NCI-H82 treated with DMSO at 0.1 percent for 48 hours (cell line): ENCODE data around the gene COL13A1.

Source experiments
- DNase-seq: peaks from one replicate; lab custom pipeline; 2025; ENCODE audit not compliant: unreplicated experiment; lab: John Stamatoyannopoulos, UW

The COL13A1 gene

GRCh38 chr10:69818676-69819239 lies 17.1 kb downstream of the COL13A1 start:
- DNase-seq: no peak

- DNase-seq: no peak
These were observed 18.2 kb downstream of the COL13A1 start for GRCh38 chr10:69819716-69820506.

- no peak for DNase-seq
These were observed 19.1 kb downstream of the COL13A1 start for GRCh38 chr10:69820817-69821216.

- no peak for DNase-seq
These were observed 23.9 kb downstream of the COL13A1 start for GRCh38 chr10:69825604-69826003.

- DNase-seq: no peak
These were observed 24.4 kb downstream of the COL13A1 start for GRCh38 chr10:69826094-69826493.

- no peak for DNase-seq
These were observed 25.3 kb downstream of the COL13A1 start for GRCh38 chr10:69826789-69827554.

GRCh38 chr10:69828144-69828870 lies 26.6 kb downstream of the COL13A1 start:
- DNase-seq: no peak

GRCh38 chr10:69829775-69830174 lies 28.1 kb downstream of the COL13A1 start:
- no peak for DNase-seq

- DNase-seq: no peak
These were observed 29.6 kb downstream of the COL13A1 start for GRCh38 chr10:69831231-69831855.

- no peak for DNase-seq
These were observed 33.5 kb downstream of the COL13A1 start for GRCh38 chr10:69835233-69835632.

- no peak for DNase-seq
These were observed 34.4 kb downstream of the COL13A1 start for GRCh38 chr10:69835875-69836730.

- no peak for DNase-seq
These were observed 35.0 kb downstream of the COL13A1 start for GRCh38 chr10:69836731-69837030.

- DNase-seq: no peak
These were observed 35.6 kb downstream of the COL13A1 start for GRCh38 chr10:69837261-69837660.

GRCh38 chr10:69838418-69838817 lies 36.7 kb downstream of the COL13A1 start:
- DNase-seq: no peak

GRCh38 chr10:69838853-69839252 lies 37.1 kb downstream of the COL13A1 start:
- DNase-seq: no peak

- no peak for DNase-seq
These were observed 38.1 kb downstream of the COL13A1 start for GRCh38 chr10:69839696-69840345.

GRCh38 chr10:69840773-69841172 lies 39.1 kb downstream of the COL13A1 start:
- DNase-seq: no peak

GRCh38 chr10:69842020-69842419 lies 40.3 kb downstream of the COL13A1 start:
- no peak for DNase-seq

GRCh38 chr10:69842882-69843281 lies 41.2 kb downstream of the COL13A1 start:
- no peak for DNase-seq

- no peak for DNase-seq
These were observed 42.2 kb downstream of the COL13A1 start for GRCh38 chr10:69843923-69844322.
